GM12872 (cell line): ENCODE data around the gene REV1.

Source experiments
- TF ChIP-seq, protein P1 (sequence below): IDR thresholded peaks from 3 replicates; pipeline ENCODE4 v1.5.1; 2011; ENCODE audit warnings: low read depth, mild to moderate bottlenecking, low read length, moderate library complexity; ENCODE audit not compliant: insufficient read depth

The REV1 gene

DNA sequence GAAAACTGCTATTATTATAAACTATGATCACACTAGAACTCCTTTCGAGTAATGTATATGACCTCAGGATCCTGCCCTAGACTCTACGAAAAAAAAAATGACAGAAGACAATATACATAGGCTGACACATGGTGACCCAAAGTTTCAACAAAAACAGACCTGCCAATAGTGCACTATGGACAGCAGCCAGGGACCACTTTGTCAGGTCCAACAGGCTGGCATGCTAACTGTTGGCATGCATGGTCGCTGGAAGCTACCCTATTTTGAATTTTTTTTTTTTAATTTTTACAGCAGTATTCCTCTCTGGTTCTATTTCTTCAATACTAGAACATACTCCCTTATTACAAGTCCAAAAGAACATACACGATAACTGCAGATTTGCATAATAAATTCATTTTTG, 38.1 kb downstream of the REV1 start:
- TF ChIP-seq, protein P1, sequence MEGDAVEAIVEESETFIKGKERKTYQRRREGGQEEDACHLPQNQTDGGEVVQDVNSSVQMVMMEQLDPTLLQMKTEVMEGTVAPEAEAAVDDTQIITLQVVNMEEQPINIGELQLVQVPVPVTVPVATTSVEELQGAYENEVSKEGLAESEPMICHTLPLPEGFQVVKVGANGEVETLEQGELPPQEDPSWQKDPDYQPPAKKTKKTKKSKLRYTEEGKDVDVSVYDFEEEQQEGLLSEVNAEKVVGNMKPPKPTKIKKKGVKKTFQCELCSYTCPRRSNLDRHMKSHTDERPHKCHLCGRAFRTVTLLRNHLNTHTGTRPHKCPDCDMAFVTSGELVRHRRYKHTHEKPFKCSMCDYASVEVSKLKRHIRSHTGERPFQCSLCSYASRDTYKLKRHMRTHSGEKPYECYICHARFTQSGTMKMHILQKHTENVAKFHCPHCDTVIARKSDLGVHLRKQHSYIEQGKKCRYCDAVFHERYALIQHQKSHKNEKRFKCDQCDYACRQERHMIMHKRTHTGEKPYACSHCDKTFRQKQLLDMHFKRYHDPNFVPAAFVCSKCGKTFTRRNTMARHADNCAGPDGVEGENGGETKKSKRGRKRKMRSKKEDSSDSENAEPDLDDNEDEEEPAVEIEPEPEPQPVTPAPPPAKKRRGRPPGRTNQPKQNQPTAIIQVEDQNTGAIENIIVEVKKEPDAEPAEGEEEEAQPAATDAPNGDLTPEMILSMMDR = no peak

DNA sequence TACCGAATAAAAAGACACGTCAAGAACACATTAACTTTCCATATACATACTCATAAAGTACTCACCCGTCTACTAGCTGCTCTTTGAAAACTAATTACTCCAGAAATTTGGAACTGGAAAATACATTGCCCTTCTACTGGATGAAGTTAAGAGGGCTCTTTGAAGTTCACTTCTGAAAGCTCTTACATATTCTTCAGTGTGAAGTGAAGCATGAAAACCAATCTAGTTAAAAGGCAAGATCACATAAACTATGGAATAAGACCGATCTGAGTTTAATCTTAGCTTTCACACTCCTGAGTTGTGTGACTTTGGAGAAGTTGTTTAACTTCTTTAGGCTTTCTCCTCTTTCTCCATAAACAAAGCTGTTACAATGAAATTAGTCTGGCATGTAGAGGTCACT, 38.5 kb downstream of the REV1 start:
- TF ChIP-seq, protein P1 = no peak

DNA sequence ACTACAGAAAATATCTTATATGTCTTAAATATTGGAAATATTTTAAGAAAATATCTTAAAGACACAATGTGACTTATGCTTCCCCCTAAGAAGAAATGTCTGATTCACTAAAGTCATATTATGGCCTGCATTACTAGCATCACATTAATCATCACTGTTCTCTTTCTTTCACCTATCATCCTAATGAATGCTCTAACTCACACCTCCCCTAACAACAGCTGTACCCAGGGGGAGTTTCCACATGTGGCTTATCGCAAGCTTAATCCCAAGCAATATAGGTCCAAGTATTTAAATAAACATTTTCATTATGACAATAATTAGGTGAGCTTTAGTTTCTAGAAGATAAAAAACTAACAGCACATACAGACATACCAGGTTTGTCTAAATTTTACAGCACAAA, 39.6 kb downstream of the REV1 start:
- TF ChIP-seq, protein P1 = no peak

DNA sequence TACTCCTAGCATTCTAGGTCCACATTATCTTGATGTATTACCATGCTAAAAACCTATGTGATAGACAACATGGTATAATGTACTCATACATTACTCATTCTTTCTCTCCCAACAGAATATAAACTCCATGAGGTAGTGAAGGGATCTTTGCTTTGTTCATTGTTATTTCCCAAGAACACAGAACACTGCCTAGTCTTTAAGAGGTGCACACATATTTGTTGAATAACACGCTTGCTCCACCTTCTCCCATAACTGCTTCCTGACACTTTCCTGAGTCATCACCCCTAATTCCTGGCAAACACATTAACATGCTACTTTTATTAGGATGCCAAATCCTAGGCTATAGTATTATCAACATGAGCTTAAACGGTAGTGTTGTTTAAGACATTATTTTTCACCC, 41.3 kb downstream of the REV1 start:
- TF ChIP-seq, protein P1 = no peak

DNA sequence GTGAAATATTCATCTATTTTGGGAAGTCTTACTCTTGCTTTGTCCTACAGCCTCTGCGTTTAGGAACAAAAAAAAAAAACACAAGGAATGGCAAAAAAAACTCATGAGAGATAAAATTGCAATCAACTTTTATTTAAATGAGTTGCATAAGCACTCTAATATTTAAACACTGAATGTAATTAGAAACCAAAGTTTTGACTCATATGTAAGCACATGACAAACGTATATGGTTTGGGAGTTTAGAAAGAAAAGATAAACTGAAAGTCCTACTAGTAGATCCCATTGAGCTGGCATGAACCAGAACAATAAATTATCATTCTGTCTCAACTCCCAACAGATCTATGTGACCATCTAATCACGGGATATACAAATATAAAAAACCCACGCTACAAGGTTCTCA, 44.8 kb downstream of the REV1 start:
- TF ChIP-seq, protein P1 = no peak

DNA sequence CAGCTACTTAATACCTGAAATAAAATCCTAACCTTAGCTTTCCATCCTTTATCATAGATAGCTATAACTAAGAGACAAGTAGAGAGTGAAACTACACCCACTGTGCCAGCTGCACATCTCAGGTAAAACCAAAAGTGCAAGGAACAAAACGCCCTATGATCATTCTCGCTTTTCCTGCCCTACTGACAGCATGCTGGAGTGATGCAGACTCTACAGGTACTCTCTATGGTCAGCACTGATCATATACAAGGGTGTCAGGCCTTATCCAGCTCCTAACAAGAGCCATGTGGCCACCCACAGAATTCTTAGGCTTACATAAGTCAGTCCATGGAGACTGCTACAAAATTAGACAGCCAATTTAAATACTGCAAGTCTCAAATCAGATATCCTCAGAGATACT, 45.6 kb downstream of the REV1 start:
- TF ChIP-seq, protein P1 = no peak

DNA sequence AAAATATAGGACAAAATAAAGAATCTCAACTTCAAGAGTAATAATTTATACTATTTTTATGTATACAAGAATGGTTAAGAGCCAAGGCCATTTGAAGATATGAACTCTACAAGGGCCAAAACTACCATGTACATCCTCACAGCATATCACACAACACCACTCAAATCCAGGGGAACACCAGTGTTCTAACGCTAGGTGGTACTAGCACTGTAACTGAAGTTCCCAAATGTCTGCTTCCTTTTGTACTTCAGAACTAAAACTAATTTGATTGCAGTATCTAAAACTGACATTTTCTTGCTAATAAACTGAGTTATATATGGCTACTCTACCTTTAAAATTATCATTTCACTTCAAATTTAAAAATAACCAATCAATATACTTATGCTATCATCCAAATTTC, 47.0 kb downstream of the REV1 start:
- TF ChIP-seq, protein P1 = peak; percentile 29; the same call in 2 of the 3 replicates
